GM21515 (cell line): ENCODE data around the gene FAM120A.

Experiments
- ATAC-seq: cut with Tn5 transposase; IDR thresholded peaks from one replicate; pipeline ENCODE4 v1.9.1; 2021; ENCODE audit not compliant: unreplicated experiment

FAM120A gene

GRCh38 chr9:93577078-93577974 is 125.8 kb downstream of the FAM120A start:
- no peak for ATAC-seq

GRCh38 chr9:93577975-93578682 is 126.6 kb downstream of the FAM120A start:
- no peak for ATAC-seq

GRCh38 chr9:93578844-93579243 is 127.4 kb downstream of the FAM120A start:
- ATAC-seq, result no peak

DNA sequence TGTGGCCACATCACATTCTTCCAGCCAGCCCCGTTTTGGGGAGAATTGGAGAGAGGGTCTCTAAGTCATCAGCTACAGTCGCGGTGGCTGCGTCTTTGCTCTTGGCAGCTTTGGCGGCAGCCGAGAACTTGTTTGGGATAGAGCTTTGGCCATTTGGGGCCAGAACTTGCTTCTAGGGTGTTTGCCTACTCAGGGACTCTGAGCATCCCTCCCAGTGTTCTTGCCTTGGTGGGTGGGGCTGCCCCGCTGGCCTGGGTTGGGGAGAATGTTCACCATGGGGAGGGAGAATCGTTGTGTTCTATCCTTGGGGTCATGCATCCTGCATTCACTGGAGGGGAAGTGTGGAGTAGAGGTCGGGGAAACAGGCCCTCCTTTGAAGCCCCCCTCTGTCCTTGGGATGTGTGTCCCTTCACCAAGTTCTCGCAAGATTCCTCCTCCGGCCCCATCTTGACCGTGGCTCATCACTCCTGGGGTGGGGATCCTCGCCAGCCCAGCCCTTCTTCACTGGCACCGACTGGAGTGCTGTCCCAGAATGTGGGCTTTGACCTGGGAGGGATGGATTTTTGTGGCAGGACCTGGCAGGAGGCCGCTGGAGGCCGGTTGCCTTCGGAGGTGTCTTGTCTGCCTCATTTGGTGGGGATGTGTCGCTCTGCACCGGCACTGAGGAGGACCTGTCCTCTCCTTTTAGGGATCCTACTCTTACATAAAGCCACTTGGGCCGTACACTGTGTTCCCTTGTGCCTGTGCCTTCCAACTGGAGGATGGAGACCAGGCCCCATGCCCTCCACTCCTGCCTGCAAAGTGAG is 128.4 kb downstream of the FAM120A start:
- ATAC-seq, result no peak

GRCh38 chr9:93580654-93581380 is 129.3 kb downstream of the FAM120A start:
- no peak for ATAC-seq

DNA sequence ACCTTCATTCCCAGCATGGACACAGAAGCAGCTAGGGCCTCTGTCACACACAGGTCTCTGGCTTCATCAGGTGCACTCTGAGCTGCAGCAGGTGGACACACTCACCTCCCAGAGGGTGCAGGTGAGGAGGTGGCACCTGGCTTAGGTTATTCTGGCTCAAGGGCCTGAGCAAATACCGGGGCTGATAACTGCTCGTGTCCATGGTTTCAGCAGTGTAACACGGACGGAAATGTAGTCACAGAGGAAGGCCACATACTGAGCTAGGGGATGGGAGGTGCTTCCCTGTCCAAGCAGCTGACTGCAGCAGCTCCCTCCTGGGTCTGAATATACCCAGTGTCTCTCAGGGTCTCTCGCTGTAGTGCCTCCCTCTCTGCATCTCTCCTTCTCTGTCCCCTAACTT is 130.6 kb downstream of the FAM120A start:
- no peak for ATAC-seq

DNA sequence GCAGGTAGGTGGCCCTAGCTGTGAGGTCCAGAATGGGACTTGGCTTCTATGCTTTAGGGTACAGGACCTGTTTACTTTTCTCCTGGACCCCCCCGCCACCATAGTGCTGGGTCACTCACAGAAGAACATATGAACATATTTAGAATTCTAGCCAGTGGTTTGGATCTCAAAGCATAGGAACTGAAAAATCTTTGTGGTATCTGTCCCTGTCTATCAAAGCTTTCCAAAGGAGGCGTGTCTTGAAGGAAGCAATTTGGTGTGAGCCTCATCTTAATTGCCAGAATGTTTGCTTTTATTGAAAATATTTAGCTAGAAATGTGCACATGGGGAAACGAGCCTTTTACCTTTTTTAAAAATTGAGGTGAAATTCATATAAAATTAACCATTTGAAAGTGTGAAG is 131.1 kb downstream of the FAM120A start:
- no peak for ATAC-seq

DNA sequence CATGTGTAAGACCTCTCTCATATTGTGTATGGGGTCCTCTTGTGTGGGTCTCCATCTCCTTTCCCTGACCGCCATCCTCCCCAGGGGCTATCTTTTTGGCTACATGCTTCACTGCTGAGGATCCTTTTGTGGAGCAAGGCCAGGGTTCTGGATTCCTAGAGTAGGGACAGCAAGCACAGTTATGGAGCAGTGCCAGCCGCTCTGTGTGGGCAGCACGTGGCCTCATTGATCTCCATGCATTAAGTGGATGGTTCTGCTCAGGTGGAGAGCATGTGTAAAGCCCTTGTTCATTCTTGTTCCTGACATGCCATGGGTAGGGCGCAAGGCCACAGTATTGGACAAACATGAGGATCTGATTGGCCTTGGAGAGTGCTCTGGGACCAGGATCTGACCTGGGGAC is 133.8 kb downstream of the FAM120A start:
- no peak for ATAC-seq

- no peak for ATAC-seq
These were observed 134.2 kb downstream of the FAM120A start for GRCh38 chr9:93585695-93586094.

DNA sequence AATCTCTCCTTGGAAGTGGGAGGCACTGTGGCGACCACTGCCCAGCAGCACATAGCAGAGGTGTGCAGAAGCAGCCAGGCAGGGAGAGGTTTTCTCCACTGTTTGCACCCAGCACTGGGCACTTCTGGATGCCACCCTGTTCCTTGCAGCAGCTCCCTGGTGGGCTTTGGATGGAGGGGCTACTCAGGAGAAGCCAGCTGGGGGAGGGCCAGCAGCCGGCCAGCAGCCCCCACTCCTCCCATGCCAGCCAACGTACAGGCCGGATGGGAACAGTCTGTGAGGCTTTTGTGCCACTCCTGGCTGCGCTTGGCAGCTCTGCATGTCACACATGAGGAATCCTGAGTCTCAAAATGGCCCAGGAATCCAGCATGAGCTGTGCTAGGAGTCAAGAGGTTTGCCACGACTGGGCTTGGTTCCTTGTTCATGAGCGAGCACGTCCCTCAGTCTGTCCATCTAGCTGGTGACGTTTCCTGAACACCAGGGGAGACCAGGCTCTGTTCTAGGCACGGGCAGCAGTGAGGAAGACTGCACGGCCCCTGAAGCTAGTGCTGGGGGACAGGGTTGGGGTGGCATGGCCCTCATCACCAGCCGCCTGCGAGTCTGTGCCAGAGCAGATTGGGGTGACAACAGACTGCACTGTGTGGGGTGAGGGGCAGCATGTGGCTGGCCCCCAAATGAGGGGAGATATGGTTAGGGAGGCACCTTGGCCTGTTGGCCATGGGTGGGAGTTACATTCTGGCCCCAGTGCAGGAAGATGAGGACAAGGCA is 135.0 kb downstream of the FAM120A start:
- no peak for ATAC-seq

GRCh38 chr9:93587284-93587650 is 135.8 kb downstream of the FAM120A start:
- no peak for ATAC-seq

- ATAC-seq, result no peak
These were observed 136.3 kb downstream of the FAM120A start for GRCh38 chr9:93587651-93588347.

GRCh38 chr9:93588641-93589609 is 137.4 kb downstream of the FAM120A start:
- ATAC-seq, result no peak

DNA sequence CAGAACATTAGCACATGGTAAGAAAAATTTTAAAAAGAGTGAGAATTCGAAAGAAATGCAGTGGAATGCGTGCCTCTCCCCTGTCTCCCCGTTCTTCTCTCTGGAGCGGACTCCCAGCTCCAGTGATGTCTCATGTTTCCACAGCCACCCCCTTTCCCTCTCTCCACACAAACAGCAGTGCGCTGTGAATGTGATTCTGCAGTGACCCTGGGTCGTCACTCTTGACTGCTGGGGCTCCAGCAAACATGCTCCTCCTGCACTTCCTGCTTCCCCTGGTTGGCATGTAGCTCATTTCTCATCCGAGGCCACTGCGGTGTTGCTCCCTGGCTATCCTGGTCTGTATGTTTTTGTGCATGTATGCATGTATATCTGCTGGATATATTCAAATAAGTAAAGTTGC is 138.2 kb downstream of the FAM120A start:
- ATAC-seq, result no peak

GRCh38 chr9:93590609-93591234 is 139.2 kb downstream of the FAM120A start:
- no peak for ATAC-seq

DNA sequence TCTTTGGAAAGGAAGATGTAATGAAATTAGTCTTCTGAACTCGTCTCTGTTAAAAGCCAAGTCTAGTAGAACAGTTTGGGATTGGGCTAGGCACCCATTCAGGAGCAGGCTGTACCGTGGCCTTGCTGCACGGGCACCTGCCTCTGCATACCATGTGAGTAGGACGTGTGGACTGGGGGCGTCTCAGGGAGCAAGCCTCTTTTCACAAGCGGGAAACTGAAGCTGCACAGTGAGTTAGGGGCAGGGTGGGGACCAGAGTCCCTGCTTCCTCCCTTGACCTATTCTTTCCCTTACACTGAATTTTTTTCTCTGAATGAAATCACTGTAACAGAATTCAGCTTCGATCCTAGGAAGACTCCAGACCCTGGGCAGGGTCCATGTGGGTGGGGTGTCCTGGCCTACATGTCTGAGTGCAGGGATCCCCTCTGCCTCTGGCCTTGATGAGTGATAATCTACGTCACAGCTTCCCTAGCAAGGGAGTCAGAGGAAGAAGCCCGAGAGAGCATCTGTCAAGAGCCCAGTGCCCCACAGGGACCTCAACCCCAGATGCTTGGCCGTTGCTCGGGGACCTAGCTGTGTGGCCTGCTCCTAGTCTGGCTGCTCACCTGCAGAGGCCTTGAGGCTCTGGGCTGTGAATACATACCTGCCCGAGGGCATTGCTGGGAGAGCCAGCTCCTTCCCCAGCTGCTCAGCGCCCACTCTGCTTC is 140.0 kb downstream of the FAM120A start:
- no peak for ATAC-seq

GRCh38 chr9:93592008-93592642 is 140.6 kb downstream of the FAM120A start:
- ATAC-seq, result no peak
